Mesothelial cell of epicardium (in vitro differentiated cells): ENCODE measurements around the gene DCAF7. TPM values are rescaled to one million over a fixed set of nuclear protein-coding genes. Genes with fewer than 3 reads are reported as not detected.

Experiments used
- DNase-seq, 2 experiments: peaks; one replicate each; pipeline ENCODE4 v3.0.0; 2021; ENCODE audit warnings: low spot score in 2 of 2; ENCODE audit not compliant: unreplicated experiment in 2 of 2
- H3K27ac Mint-ChIP-seq: 2 replicates; pipeline ENCODE4 v1.8.0; 2021; ENCODE audit warnings: mixed read lengths
- H3K27me3 Mint-ChIP-seq: 2 replicates; pipeline ENCODE4 v1.8.0; 2021; ENCODE audit warnings: low read depth, mixed read lengths
- H3K36me3 Mint-ChIP-seq: 2 replicates; pipeline ENCODE4 v1.8.0; 2021; ENCODE audit warnings: mixed read lengths
- H3K4me1 Mint-ChIP-seq: 2 replicates; pipeline ENCODE4 v1.8.0; 2021; ENCODE audit warnings: mixed read lengths
- H3K4me3 Mint-ChIP-seq: 2 replicates; pipeline ENCODE4 v1.8.0; 2021; ENCODE audit warnings: mild to moderate bottlenecking, moderate library complexity, mixed read lengths
- H3K9me3 Mint-ChIP-seq: 2 replicates; pipeline ENCODE4 v1.8.0; 2021; ENCODE audit warnings: mixed read lengths
- CTCF ChIP-seq: fragments of 200-600 bp; sonication (generic); IDR thresholded peaks from one replicate; pipeline ENCODE4 v1.5.0; 2021; ENCODE audit warnings: antibody characterized with exemption; ENCODE audit not compliant: unreplicated experiment
- total RNA-seq: library from RNA; stranded (reverse); gene quantifications from 3 replicates; pipeline ENCODE4 v1.2.1, GENCODE V29; 2021

Gene DCAF7
- total RNA-seq, 1 donor from 2014 or later: 144 TPM

- Mint-ChIP-seq H3K4me1 (peaks cover 29% of the 10 kb centered on the region), H3K27me3 (no peaks in the 10 kb centered on the region), H3K4me3 (no peak overlapping the region), H3K9me3 (peaks cover 9% of the 10 kb centered on the region), H3K36me3 (peaks cover 18% of the 10 kb centered on the region), H3K27ac (no peak overlapping the region)
- TF ChIP-seq CTCF: no peak
- no peak for DNase-seq
Observed at GRCh38 chr17:63555500-63556156, 5.4 kb downstream of the DCAF7 start.

GRCh38 chr17:63557416-63557815 is 7.1 kb downstream of the DCAF7 start:
- H3K27me3 Mint-ChIP-seq: no peaks in the 10 kb centered on the region
- no peak overlapping the region for H3K27ac Mint-ChIP-seq
- H3K36me3 Mint-ChIP-seq: peaks cover 18% of the 10 kb centered on the region
- no peak for DNase-seq
- H3K9me3 Mint-ChIP-seq: peaks cover 9% of the 10 kb centered on the region
- H3K4me3 Mint-ChIP-seq: no peak overlapping the region
- peaks cover 19% of the 10 kb centered on the region for H3K4me1 Mint-ChIP-seq
- TF ChIP-seq CTCF: no peak

GRCh38 chr17:63558441-63558840 is 8.2 kb downstream of the DCAF7 start:
- no peak overlapping the region for H3K27ac Mint-ChIP-seq
- H3K27me3 Mint-ChIP-seq: no peaks in the 10 kb centered on the region
- H3K4me1 Mint-ChIP-seq: peaks cover 8% of the 10 kb centered on the region
- no peak for TF ChIP-seq CTCF
- DNase-seq: no peak
- peaks cover 18% of the 10 kb centered on the region for H3K36me3 Mint-ChIP-seq
- H3K9me3 Mint-ChIP-seq: peaks cover 9% of the 10 kb centered on the region
- no peak overlapping the region for H3K4me3 Mint-ChIP-seq

GRCh38 chr17:63561819-63562218 is 11.5 kb downstream of the DCAF7 start:
- Mint-ChIP-seq H3K4me1 (no peaks in the 10 kb centered on the region), H3K27ac (no peak overlapping the region), H3K27me3 (no peaks in the 10 kb centered on the region), H3K36me3 (peaks cover 15% of the 10 kb centered on the region), H3K9me3 (peaks cover 8% of the 10 kb centered on the region), H3K4me3 (no peak overlapping the region)
- no peak for DNase-seq
- TF ChIP-seq CTCF: no peak

GRCh38 chr17:63563339-63563738 is 13.1 kb downstream of the DCAF7 start:
- Mint-ChIP-seq H3K9me3 (no peaks in the 10 kb centered on the region), H3K36me3 (peaks cover 6% of the 10 kb centered on the region), H3K27ac (no peak overlapping the region), H3K4me3 (no peak overlapping the region), H3K4me1 (peaks cover under 1% of the 10 kb centered on the region), H3K27me3 (no peaks in the 10 kb centered on the region)
- no peak for TF ChIP-seq CTCF
- no peak for DNase-seq

GRCh38 chr17:63564562-63564961 is 14.3 kb downstream of the DCAF7 start:
- Mint-ChIP-seq H3K4me1 (peaks cover 2% of the 10 kb centered on the region), H3K9me3 (no peaks in the 10 kb centered on the region), H3K4me3 (no peak overlapping the region), H3K36me3 (peaks cover 8% of the 10 kb centered on the region), H3K27ac (no peak overlapping the region), H3K27me3 (no peaks in the 10 kb centered on the region)
- no peak for DNase-seq
- TF ChIP-seq CTCF: no peak
